SK-N-SH (cell line): Measurements from ENCODE around the gene SREBF2. TPM values are rescaled to one million over a fixed set of nuclear protein-coding genes. Genes with fewer than 3 reads are reported as not detected.

ENCODE experiments used
- CTCF ChIA-PET: fragments of 300-600, 350-600 bp; formaldehyde crosslinking; extraction: SDS; loops from one replicate; lab custom pipeline; 2021; lab: Yijun Ruan, JAX
- POLR2A ChIA-PET: fragments of 350-600 bp; sonication (Branson Sonifier 250); formaldehyde crosslinking; extraction: SDS; loops from one replicate; lab custom pipeline; 2020; ENCODE audit warnings: antibody characterized with exemption, inconsistent platforms; lab: Yijun Ruan, JAX
- DNase-seq: peaks from one replicate; pipeline ENCODE4 v3.0.0; 2012
- H2AFZ ChIP-seq: fragments of 200-600 bp; sonication (generic); 2 replicates; pipeline ENCODE4 v1.8.1; 2016; ENCODE audit warnings: antibody characterized with exemption, mild to moderate bottlenecking, low read depth
- H3F3A ChIP-seq: fragments of 200-600 bp; sonication (generic); replicated peaks from 2 replicates; pipeline ENCODE3; 2016; ENCODE audit warnings: antibody characterized with exemption, mild to moderate bottlenecking; ENCODE audit not compliant: insufficient read depth
- H3K27ac ChIP-seq, 2 experiments: fragments of 200-500 bp in 1 of 2; fragments of 200-600 bp in 1 of 2; sonication (Bioruptor generic) in 1 of 2; sonication (generic), shearing (Covaris generic) in 1 of 2; 2 replicates each; pipeline versions ENCODE4 v1.5.1 to v1.6.1; 2014 to 2016; ENCODE audit warnings: low read depth in 2 of 2, inconsistent platforms in 1 of 2, low read length in 1 of 2, mild to moderate bottlenecking in 1 of 2, mixed read lengths in 1 of 2
- H3K27me3 ChIP-seq: fragments of 200-600 bp; sonication (generic), shearing (Covaris generic); 2 replicates; pipeline ENCODE4 v1.6.1; 2016; ENCODE audit warnings: mixed run types; ENCODE audit not compliant: insufficient read depth
- H3K36me3 ChIP-seq, 2 experiments: fragments of 200-500 bp in 1 of 2; fragments of 200-600 bp in 1 of 2; sonication (Bioruptor generic) in 1 of 2; sonication (generic) in 1 of 2; replicated peaks in 1 of 2; 2 replicates each; pipeline versions ENCODE3 to v1.5.1; 2014 to 2016; ENCODE audit warnings: low read length in 1 of 2, mild to moderate bottlenecking in 1 of 2; ENCODE audit not compliant: insufficient read depth in 2 of 2, control insufficient read depth in 1 of 2
- H3K4me1 ChIP-seq, 2 experiments: fragments of 200-500 bp in 1 of 2; fragments of 200-600 bp in 1 of 2; sonication (Bioruptor generic) in 1 of 2; sonication (generic), shearing (Covaris generic) in 1 of 2; 2 replicates each; pipeline versions ENCODE4 v1.5.1 to v1.6.1; 2014 to 2016; ENCODE audit warnings: low read depth in 1 of 2, low read length in 1 of 2, mixed run types in 1 of 2; ENCODE audit not compliant: insufficient read depth in 2 of 2, control insufficient read depth in 1 of 2
- H3K4me2 ChIP-seq: fragments of 200-600 bp; sonication (generic), shearing (Covaris generic); 2 replicates; pipeline ENCODE4 v1.6.1; 2017; ENCODE audit warnings: mixed run types
- H3K4me3 ChIP-seq, 2 experiments: fragments of 200-500 bp in 1 of 2; fragments of 200-600 bp in 1 of 2; sonication (Bioruptor generic) in 1 of 2; sonication (generic), shearing (Covaris generic) in 1 of 2; 2 replicates each; pipeline versions ENCODE4 v1.5.1 to v1.8.1; 2014 to 2016; ENCODE audit warnings: low read depth in 2 of 2, inconsistent platforms in 1 of 2, low read length in 1 of 2, mild to moderate bottlenecking in 1 of 2, mixed read lengths in 1 of 2, moderate library complexity in 1 of 2
- H3K79me2 ChIP-seq: fragments of 200-600 bp; sonication (generic); 2 replicates; pipeline ENCODE4 v1.8.1; 2017; ENCODE audit warnings: mild to moderate bottlenecking; ENCODE audit not compliant: insufficient read depth
- H3K9ac ChIP-seq: fragments of 200-600 bp; sonication (generic); 2 replicates; pipeline ENCODE4 v1.6.1; 2017; ENCODE audit warnings: mixed run types
- H3K9me2 ChIP-seq: fragments of 200-600 bp; sonication (generic); 2 replicates; pipeline ENCODE4 v1.6.1; 2017; ENCODE audit warnings: mixed run types
- H3K9me3 ChIP-seq: fragments of 200-600 bp; sonication (generic); 2 replicates; pipeline ENCODE4 v1.6.1; 2017; ENCODE audit warnings: mixed run types, mild to moderate bottlenecking, moderate library complexity
- H4K20me1 ChIP-seq: fragments of 200-600 bp; sonication (generic); 2 replicates; pipeline ENCODE4 v1.6.1; 2017; ENCODE audit warnings: mild to moderate bottlenecking, mixed run types; ENCODE audit not compliant: insufficient read depth
- CHD2 ChIP-seq: fragments of 150-350 bp; IDR thresholded peaks from 2 replicates; pipeline ENCODE4 v1.6.1; 2018; ENCODE audit warnings: low read length; ENCODE audit not compliant: partially characterized antibody
- JUND ChIP-seq: IDR thresholded peaks from 2 replicates; pipeline ENCODE4 v1.4.0; 2012
- MEF2A ChIP-seq: IDR thresholded peaks from 2 replicates; pipeline ENCODE4 v1.4.0; 2012; ENCODE audit warnings: low read depth, borderline replicate concordance
- NFIC ChIP-seq: IDR thresholded peaks from 2 replicates; pipeline ENCODE4 v1.4.0; 2012; ENCODE audit warnings: borderline replicate concordance
- NRF1 ChIP-seq: IDR thresholded peaks from 2 replicates; pipeline ENCODE4 v1.6.1; 2012; ENCODE audit warnings: low read depth, mild to moderate bottlenecking, low read length
- POLR2AphosphoS5 ChIP-seq: IDR thresholded peaks from 2 replicates; pipeline ENCODE4 v1.6.1; 2012; ENCODE audit warnings: low read depth, low read length
- RFX5 ChIP-seq: IDR thresholded peaks from 2 replicates; pipeline ENCODE4 v1.6.1; 2012; ENCODE audit warnings: mild to moderate bottlenecking, improper control_type of control experiment, low read length
- SIN3A ChIP-seq: IDR thresholded peaks from 2 replicates; pipeline ENCODE4 v1.6.1; 2012; ENCODE audit warnings: low read depth, mild to moderate bottlenecking, low read length, moderate library complexity, borderline replicate concordance
- TAF1 ChIP-seq: IDR thresholded peaks from 2 replicates; pipeline ENCODE4 v1.6.1; 2012; ENCODE audit warnings: low read depth, mild to moderate bottlenecking, low read length, moderate library complexity, borderline replicate concordance
- WGBS: methylation state at CpG from one replicate; pipeline ENCODE4 v1.1.6; 2017; ENCODE audit warnings: low lambda C conversion rate; 5-methylcytosine and 5-hydroxymethylcytosine counted together
- polyA plus RNA-seq, 3 experiments: library from polyadenylated mRNA; depleted of rRNA; stranded (reverse); fragments of >200 nt; gene quantifications; 2 replicates each; pipeline ENCODE4 v1.2.3, GENCODE V29; 2012
- TF ChIP-seq, protein P1 (sequence below): IDR thresholded peaks from 2 replicates; pipeline ENCODE4 v1.4.0; 2012; ENCODE audit warnings: low read depth, borderline replicate concordance
- TF ChIP-seq, protein P2 (sequence below): IDR thresholded peaks from 2 replicates; pipeline ENCODE4; 2012
- TF ChIP-seq, protein P3 (sequence below): IDR thresholded peaks from 2 replicates; pipeline ENCODE4 v1.4.0; 2012; ENCODE audit warnings: low read depth
- TF ChIP-seq, protein P4 (sequence below): fragments of 200-600 bp; sonication (generic); IDR thresholded peaks from 2 replicates; pipeline ENCODE4 v1.6.1; 2017; ENCODE audit warnings: antibody characterized with exemption, mild to moderate bottlenecking, moderate library complexity
- TF ChIP-seq, protein P5 (sequence below): fragments of 150-350 bp; IDR thresholded peaks from 2 replicates; pipeline ENCODE4 v1.6.1; 2017; ENCODE audit warnings: antibody characterized with exemption, low read length, low read depth, borderline replicate concordance

The SREBF2 gene
- polyA plus RNA-seq, 1 of the 3 experiments (the other 2 are of a cell fraction), result 7.5 TPM

DNA sequence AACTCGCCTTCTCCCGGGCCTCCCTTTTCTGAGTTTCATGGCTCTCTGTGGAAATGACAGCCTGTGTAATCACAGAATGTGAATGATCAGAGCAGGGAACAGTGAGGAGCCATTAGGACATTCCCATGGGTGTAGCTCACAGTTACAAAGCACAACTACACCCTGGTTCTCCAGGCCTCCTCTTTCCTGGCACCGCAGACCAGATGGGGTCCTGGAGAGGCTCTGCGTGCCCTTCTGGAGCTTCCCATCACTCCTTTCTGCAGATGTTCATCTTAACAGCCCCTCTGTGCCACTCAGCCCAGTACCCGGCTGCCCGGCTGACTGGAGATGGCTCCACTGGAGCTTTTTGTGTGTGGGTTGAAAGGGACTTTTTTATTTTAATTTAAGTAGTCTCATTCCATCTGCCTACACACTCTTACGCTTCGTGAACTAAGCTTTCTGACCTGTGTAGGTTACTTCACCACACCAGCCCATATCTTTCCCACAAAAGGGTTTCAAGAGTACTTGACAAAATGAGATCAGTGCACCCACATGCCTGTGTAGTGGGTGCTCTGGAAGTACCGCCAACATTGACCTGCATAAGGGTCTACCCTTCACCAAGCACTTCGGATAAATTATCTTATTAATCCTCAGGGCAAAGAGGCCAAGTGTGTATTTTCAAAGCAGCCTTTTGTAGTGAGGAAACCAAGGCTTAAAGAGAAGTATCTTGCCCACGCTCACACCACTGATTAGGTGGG is 29.8 kb downstream of the SREBF2 start:
- WGBS, result 98% methylated on average over 5 of the region's 11 CpGs
- no peaks in the 10 kb centered on the region for H3K9me2 ChIP-seq
- H2AFZ ChIP-seq, result no peak overlapping the region
- no peaks in the 10 kb centered on the region for H3F3A ChIP-seq
- TF ChIP-seq JUND, result no peak
- TF ChIP-seq, protein P1, sequence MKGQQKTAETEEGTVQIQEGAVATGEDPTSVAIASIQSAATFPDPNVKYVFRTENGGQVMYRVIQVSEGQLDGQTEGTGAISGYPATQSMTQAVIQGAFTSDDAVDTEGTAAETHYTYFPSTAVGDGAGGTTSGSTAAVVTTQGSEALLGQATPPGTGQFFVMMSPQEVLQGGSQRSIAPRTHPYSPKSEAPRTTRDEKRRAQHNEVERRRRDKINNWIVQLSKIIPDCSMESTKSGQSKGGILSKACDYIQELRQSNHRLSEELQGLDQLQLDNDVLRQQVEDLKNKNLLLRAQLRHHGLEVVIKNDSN, result no peak
- TF ChIP-seq CHD2, result no peak
- TF ChIP-seq RFX5, result no peak
- no peaks in the 10 kb centered on the region for H3K27me3 ChIP-seq
- no peak overlapping the region for H3K4me3 ChIP-seq
- no peak overlapping the region for H3K4me2 ChIP-seq
- H3K36me3 ChIP-seq, result no peaks in the 10 kb centered on the region
- H3K9me3 ChIP-seq, result no peaks in the 10 kb centered on the region
- H3K27ac ChIP-seq, result no peak overlapping the region
- no peak for DNase-seq
- peaks cover 0 to 5% of the 10 kb centered on the region in 2 experiments; a peak in 1 of 4 replicates for H3K4me1 ChIP-seq
- H4K20me1 ChIP-seq, result no peaks in the 10 kb centered on the region
- POLR2A ChIA-PET, result no interaction called here
- H3K79me2 ChIP-seq, result peaks cover 3% of the 10 kb centered on the region; the same call in 1 of the 2 replicates
- H3K9ac ChIP-seq, result no peak overlapping the region
- CTCF ChIA-PET, result interaction anchor here (1.3 kb wide), 1 partner anchor 116 kb away, joined by 5 read pairs; no protein-coding TSS in a partner anchor

DNA sequence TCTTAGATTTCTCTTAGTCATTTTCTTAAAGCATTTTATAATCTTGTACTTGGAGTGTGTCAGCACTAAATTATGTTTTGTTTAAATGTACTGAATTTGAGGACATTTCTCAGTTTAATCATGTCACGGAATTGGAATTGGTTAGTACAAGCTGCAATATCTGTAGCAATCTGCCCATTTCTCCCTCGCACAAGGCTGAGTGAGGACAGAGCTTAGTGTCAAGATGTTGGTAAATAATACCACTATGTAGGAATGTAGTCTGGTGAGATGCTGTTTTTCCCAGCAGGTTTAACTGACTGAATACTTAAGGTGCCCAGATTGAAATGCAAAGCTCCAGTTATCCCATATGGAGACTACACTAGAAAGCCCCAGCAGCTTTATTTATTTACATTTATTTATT is 30.6 kb downstream of the SREBF2 start:
- no peak overlapping the region for H3K4me2 ChIP-seq
- H3K27ac ChIP-seq, result no peak overlapping the region
- DNase-seq, result no peak
- TF ChIP-seq NRF1, result no peak
- no peaks in the 10 kb centered on the region for H3K9me2 ChIP-seq
- H3K9me3 ChIP-seq, result no peaks in the 10 kb centered on the region
- no peak overlapping the region for H3K4me3 ChIP-seq
- no peak overlapping the region for H2AFZ ChIP-seq
- CTCF ChIA-PET, result interaction anchor here (1.0 kb wide), 1 partner anchor 166 kb away, joined by 3 read pairs; no protein-coding TSS in a partner anchor
- H3K9ac ChIP-seq, result no peak overlapping the region
- POLR2A ChIA-PET, result no interaction called here
- H4K20me1 ChIP-seq, result no peaks in the 10 kb centered on the region
- no peaks in the 10 kb centered on the region for H3K36me3 ChIP-seq
- peaks cover 3% of the 10 kb centered on the region; the same call in 1 of the 2 replicates for H3K79me2 ChIP-seq
- peaks cover 0 to 5% of the 10 kb centered on the region in 2 experiments; a peak in 1 of 4 replicates for H3K4me1 ChIP-seq
- H3F3A ChIP-seq, result no peaks in the 10 kb centered on the region
- no peaks in the 10 kb centered on the region for H3K27me3 ChIP-seq
- WGBS, result 86% methylated on average over 2 of the region's 2 CpGs

DNA sequence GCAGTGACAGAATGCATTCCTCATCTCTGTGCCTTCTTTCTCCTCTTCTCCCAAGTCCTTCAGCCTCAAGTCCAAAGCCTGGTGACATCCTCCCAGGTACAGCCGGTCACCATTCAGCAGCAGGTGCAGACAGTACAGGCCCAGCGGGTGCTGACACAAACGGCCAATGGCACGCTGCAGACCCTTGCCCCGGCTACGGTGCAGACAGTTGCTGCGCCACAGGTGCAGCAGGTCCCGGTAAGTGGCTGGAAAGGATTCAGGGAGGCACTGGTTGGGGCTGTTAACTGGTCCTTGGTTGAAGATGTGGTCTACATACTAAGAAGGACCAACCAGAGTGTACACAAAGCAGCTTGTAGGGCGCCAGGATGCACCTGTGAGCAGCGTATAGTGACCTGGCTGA is 35.7 kb downstream of the SREBF2 start:
- Histone ChIP-seq H2AFZ (no peak overlapping the region), H3K9me3 (no peaks in the 10 kb centered on the region), H3K9ac (no peak overlapping the region), H3K4me2 (no peak overlapping the region), H3K27ac (no peak overlapping the region), H3F3A (no peaks in the 10 kb centered on the region), H4K20me1 (no peaks in the 10 kb centered on the region), H3K36me3 (no peaks in the 10 kb centered on the region), H3K9me2 (no peaks in the 10 kb centered on the region), H3K4me3 (no peak overlapping the region), H3K79me2 (no peaks in the 10 kb centered on the region), H3K27me3 (no peaks in the 10 kb centered on the region), H3K4me1 (no peaks in the 10 kb centered on the region)
- TF ChIP-seq NFIC, result no peak
- TF ChIP-seq, protein P1, result no peak
- no peak for TF ChIP-seq RFX5
- TF ChIP-seq, protein P2, sequence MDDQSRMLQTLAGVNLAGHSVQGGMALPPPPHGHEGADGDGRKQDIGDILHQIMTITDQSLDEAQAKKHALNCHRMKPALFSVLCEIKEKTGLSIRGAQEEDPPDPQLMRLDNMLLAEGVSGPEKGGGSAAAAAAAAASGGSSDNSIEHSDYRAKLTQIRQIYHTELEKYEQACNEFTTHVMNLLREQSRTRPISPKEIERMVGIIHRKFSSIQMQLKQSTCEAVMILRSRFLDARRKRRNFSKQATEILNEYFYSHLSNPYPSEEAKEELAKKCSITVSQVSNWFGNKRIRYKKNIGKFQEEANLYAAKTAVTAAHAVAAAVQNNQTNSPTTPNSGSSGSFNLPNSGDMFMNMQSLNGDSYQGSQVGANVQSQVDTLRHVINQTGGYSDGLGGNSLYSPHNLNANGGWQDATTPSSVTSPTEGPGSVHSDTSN, result no peak
- no peak for TF ChIP-seq CHD2
- TF ChIP-seq, protein P3, sequence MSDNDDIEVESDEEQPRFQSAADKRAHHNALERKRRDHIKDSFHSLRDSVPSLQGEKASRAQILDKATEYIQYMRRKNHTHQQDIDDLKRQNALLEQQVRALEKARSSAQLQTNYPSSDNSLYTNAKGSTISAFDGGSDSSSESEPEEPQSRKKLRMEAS, result no peak
- TF ChIP-seq POLR2AphosphoS5, result no peak
- TF ChIP-seq MEF2A, result no peak
- no peak for TF ChIP-seq SIN3A
- TF ChIP-seq, protein P4, sequence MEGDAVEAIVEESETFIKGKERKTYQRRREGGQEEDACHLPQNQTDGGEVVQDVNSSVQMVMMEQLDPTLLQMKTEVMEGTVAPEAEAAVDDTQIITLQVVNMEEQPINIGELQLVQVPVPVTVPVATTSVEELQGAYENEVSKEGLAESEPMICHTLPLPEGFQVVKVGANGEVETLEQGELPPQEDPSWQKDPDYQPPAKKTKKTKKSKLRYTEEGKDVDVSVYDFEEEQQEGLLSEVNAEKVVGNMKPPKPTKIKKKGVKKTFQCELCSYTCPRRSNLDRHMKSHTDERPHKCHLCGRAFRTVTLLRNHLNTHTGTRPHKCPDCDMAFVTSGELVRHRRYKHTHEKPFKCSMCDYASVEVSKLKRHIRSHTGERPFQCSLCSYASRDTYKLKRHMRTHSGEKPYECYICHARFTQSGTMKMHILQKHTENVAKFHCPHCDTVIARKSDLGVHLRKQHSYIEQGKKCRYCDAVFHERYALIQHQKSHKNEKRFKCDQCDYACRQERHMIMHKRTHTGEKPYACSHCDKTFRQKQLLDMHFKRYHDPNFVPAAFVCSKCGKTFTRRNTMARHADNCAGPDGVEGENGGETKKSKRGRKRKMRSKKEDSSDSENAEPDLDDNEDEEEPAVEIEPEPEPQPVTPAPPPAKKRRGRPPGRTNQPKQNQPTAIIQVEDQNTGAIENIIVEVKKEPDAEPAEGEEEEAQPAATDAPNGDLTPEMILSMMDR, result no peak
- no peak for TF ChIP-seq TAF1
- TF ChIP-seq, protein P5, sequence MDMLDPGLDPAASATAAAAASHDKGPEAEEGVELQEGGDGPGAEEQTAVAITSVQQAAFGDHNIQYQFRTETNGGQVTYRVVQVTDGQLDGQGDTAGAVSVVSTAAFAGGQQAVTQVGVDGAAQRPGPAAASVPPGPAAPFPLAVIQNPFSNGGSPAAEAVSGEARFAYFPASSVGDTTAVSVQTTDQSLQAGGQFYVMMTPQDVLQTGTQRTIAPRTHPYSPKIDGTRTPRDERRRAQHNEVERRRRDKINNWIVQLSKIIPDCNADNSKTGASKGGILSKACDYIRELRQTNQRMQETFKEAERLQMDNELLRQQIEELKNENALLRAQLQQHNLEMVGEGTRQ, result no peak
- no peak for TF ChIP-seq NRF1
- CTCF ChIA-PET, result no interaction called here
- DNase-seq, result no peak
- no CpG with 5 or more reads among the region's 10 CpGs for WGBS
- POLR2A ChIA-PET, result no interaction called here
